Thyroid gland (tissue), 4 donors: ENCODE data around the gene CCDC43. TPM values are rescaled to one million over a fixed set of nuclear protein-coding genes. Genes with fewer than 3 reads are reported as not detected.
A peak's percentile ranks its signal among the peaks of the same experiment; 100 is the strongest.

Experiments
- DNase-seq, 2 donors: peaks; one replicate each; pipeline ENCODE4 v3.0.0-alpha.2; 2019
- H3K27ac ChIP-seq, 3 donors: fragments of 200-600 bp; sonication (generic); 1 replicate in 2 of 3; 2 replicates in 1 of 3; pipeline ENCODE4 v1.5.1; 2016 to 2019; ENCODE audit warnings: mild to moderate bottlenecking in 1 of 3, moderate library complexity in 1 of 3
- H3K27me3 ChIP-seq: fragments of 200-600 bp; sonication (generic); one replicate; pipeline ENCODE4 v1.5.1; 2019
- H3K36me3 ChIP-seq, 2 donors: fragments of 200-600 bp; sonication (generic); one replicate each; pipeline ENCODE4 v1.5.1; 2016 to 2019
- H3K4me1 ChIP-seq, 2 donors: fragments of 200-600 bp; sonication (generic); one replicate each; pipeline ENCODE4 v1.5.1; 2017 to 2019
- H3K4me3 ChIP-seq, 3 donors: fragments of 200-600 bp; sonication (generic); replicated peaks in 1 of 3; 1 replicate in 2 of 3; 2 replicates in 1 of 3; pipeline ENCODE4 v1.5.1; 2016; ENCODE audit warnings: mild to moderate bottlenecking in 1 of 3
- H3K9me3 ChIP-seq: fragments of 200-600 bp; sonication (generic); one replicate; pipeline ENCODE4 v1.5.1; 2017
- CTCF ChIP-seq, 6 experiments: fragments of 200-600 bp in 3 of 6; fragments of 450-650 bp in 3 of 6; sonication (generic) in 3 of 6; IDR thresholded peaks; one replicate each; pipeline ENCODE4 v1.5.1; 2016 to 2019; ENCODE audit warnings: antibody characterized with exemption in 6 of 6, mild to moderate bottlenecking in 2 of 6, inconsistent platforms in 1 of 6, moderate library complexity in 1 of 6
- POLR2A ChIP-seq, 2 donors: fragments of 450-650 bp; IDR thresholded peaks; one replicate each; pipeline ENCODE4 v1.6.1; 2017; ENCODE audit warnings: antibody characterized with exemption in 2 of 2, mild to moderate bottlenecking in 2 of 2, moderate library complexity in 1 of 2
- WGBS, 2 donors: methylation state at CpG; one replicate each; pipeline ENCODE4 v1.1.5; 2017; 5-methylcytosine and 5-hydroxymethylcytosine counted together
- intact Hi-C: fragments of 100-400 bp; cut with DNase I; formaldehyde crosslinking; loops from one replicate; pipeline ENCODE4 v1.15.1; 2023
- total RNA-seq, 4 donors: library from RNA; depleted of rRNA; stranded (reverse); fragments of >200 nt; gene quantifications; one replicate each; pipeline ENCODE4 v1.2.3, GENCODE V29; 2016

CCDC43 gene
- total RNA-seq, 4 donors from 2014 or later = 15.7 to 21.0 (median 18.8) TPM

- no peak for DNase-seq
- intact Hi-C loops = no loop called here
- WGBS, 2 donors = 82 to 85% methylated on average over 2 of the region's 2 CpGs
- no peaks in the 10 kb centered on the region for H3K9me3 ChIP-seq
- TF ChIP-seq POLR2A (IDR thresholded peaks at IDR 0.05) = no peak
- no peak for TF ChIP-seq CTCF (IDR thresholded peaks at IDR 0.05)
- no peaks in the 10 kb centered on the region for H3K4me1 ChIP-seq
- no peak overlapping the region for H3K4me3 ChIP-seq
- no peaks in the 10 kb centered on the region for H3K36me3 ChIP-seq
- no peak overlapping the region for H3K27ac ChIP-seq
- H3K27me3 ChIP-seq = no peaks in the 10 kb centered on the region
Observed at GRCh38 chr17:44648963-44649362, 40.6 kb downstream of the CCDC43 start.

DNA sequence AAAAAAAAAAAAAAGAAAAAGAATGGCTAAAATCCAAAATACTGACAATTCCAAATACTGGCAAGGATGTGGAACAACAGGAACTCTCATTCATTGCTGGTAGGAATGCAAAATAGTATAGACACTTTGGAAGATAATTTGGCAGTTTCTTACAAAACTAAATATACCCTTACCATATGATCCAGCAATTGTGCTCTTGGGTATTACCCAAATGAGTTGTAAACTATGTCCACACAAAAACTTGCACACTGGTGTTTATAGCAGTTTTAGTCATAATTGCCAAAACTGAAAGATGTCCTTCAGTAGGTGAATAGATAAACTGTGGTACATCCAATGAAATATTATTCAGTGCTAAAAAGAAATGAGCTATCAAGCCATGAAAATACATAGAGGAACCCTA is 41.8 kb downstream of the CCDC43 start:
- no peak overlapping the region for H3K4me3 ChIP-seq
- intact Hi-C loops = no loop called here
- H3K27me3 ChIP-seq = no peaks in the 10 kb centered on the region
- H3K36me3 ChIP-seq = no peaks in the 10 kb centered on the region
- H3K4me1 ChIP-seq = no peaks in the 10 kb centered on the region
- no peaks in the 10 kb centered on the region for H3K9me3 ChIP-seq
- TF ChIP-seq CTCF (IDR thresholded peaks at IDR 0.05) (no peak), POLR2A (IDR thresholded peaks at IDR 0.05) (no peak)
- DNase-seq = no peak
- no peak overlapping the region for H3K27ac ChIP-seq

- no peaks in the 10 kb centered on the region for H3K36me3 ChIP-seq
- no peak overlapping the region for H3K4me3 ChIP-seq
- H3K27me3 ChIP-seq = no peaks in the 10 kb centered on the region
- no peak for TF ChIP-seq POLR2A (IDR thresholded peaks at IDR 0.05)
- no peak for TF ChIP-seq CTCF (IDR thresholded peaks at IDR 0.05)
- no peak overlapping the region for H3K27ac ChIP-seq
- 88 to 89% methylated on average over 4 of the region's 4 CpGs for WGBS, 2 donors
- intact Hi-C loops = no loop called here
- DNase-seq = no peak
- H3K4me1 ChIP-seq = no peaks in the 10 kb centered on the region
- no peaks in the 10 kb centered on the region for H3K9me3 ChIP-seq
Observed at GRCh38 chr17:44646280-44646679, 43.3 kb downstream of the CCDC43 start.

GRCh38 chr17:44645341-44645740 is 44.2 kb downstream of the CCDC43 start:
- WGBS, 2 donors = 83 to 86% methylated on average over 12 of the region's 12 CpGs
- DNase-seq = no peak
- no peak overlapping the region for H3K27ac ChIP-seq
- H3K27me3 ChIP-seq = no peaks in the 10 kb centered on the region
- intact Hi-C loops = no loop called here
- no peaks in the 10 kb centered on the region for H3K9me3 ChIP-seq
- TF ChIP-seq CTCF (IDR thresholded peaks at IDR 0.05) (no peak), POLR2A (IDR thresholded peaks at IDR 0.05) (no peak)
- no peaks in the 10 kb centered on the region for H3K4me1 ChIP-seq
- H3K36me3 ChIP-seq = no peaks in the 10 kb centered on the region
- no peak overlapping the region for H3K4me3 ChIP-seq

DNA sequence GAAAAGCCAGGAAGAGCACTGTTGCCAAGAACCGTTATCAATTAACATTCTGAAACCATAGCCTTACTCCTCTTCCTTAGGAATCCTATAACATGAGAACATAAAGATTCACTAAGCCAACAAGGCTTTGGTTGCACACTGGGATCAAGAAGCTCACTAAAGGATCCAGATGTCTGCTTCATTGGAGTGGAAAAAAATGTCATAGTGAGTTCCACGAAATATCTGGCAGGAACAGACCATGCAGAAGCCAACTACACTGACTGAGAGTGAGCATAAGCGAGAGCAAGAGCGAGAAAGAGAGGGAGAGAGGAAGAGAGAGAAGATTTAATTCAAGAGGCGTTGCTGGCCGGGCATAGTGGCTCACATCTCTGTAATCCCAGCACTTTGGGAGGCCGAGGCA is 46.7 kb downstream of the CCDC43 start:
- no peaks in the 10 kb centered on the region for H3K4me1 ChIP-seq
- H3K4me3 ChIP-seq = no peak overlapping the region
- H3K27me3 ChIP-seq = no peaks in the 10 kb centered on the region
- no peak overlapping the region for H3K27ac ChIP-seq
- peak in 1 of 2 donors; percentile 16 for DNase-seq
- TF ChIP-seq CTCF (IDR thresholded peaks at IDR 0.05) = no peak
- no peak for TF ChIP-seq POLR2A (IDR thresholded peaks at IDR 0.05)
- 30 to 40% methylated on average over 7 of the region's 7 CpGs for WGBS, 2 donors
- no peaks in the 10 kb centered on the region for H3K9me3 ChIP-seq
- intact Hi-C loops = no loop called here
- H3K36me3 ChIP-seq = no peaks in the 10 kb centered on the region
